ENCODE measurements around the gene TNIP2. TPM values are rescaled to one million over a fixed set of nuclear protein-coding genes. Genes with fewer than 3 reads are reported as not detected.

The TNIP2 gene, protein sequence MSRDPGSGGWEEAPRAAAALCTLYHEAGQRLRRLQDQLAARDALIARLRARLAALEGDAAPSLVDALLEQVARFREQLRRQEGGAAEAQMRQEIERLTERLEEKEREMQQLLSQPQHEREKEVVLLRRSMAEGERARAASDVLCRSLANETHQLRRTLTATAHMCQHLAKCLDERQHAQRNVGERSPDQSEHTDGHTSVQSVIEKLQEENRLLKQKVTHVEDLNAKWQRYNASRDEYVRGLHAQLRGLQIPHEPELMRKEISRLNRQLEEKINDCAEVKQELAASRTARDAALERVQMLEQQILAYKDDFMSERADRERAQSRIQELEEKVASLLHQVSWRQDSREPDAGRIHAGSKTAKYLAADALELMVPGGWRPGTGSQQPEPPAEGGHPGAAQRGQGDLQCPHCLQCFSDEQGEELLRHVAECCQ
- 19.8 TPM for total RNA-seq

DNA sequence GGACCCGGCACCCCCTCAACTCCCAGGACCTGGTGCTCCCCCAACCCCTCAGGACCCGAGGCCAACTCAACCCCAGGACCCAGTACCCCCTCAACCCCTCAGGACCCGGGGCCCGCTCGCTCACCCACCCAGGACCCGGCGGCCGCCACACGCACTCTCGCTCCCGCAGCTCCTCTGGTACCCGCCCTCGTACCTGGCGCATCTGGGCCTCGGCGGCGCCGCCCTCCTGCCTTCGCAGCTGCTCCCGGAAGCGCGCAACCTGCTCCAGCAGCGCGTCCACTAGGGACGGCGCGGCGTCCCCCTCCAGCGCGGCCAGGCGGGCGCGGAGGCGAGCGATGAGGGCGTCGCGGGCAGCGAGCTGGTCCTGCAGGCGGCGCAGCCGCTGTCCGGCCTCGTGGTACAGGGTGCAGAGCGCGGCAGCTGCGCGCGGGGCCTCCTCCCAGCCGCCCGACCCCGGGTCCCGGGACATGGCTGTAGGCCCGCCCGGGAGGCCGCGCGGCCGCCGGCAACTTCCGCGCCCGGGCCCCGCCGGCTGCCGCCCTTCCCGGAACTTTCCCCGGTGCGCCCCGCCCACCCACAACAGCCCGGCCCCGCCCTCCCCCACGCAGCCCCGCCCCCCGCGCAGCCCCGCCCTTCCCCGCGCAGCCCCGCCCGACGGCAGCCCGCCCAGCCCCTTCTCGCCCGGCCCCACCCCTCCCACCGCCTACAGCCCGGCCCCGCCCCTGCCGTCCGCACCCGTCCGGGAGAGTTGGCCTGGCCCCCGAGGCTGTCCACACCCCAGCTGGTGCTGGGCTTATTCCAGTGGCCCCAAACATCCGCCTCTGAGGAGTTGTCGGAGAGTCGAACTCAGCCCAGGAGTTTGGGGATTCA lies at the start of gene TNIP2:
TSS of gene TNIP2 (minus strand) at position 516 of the 870 bp plus-strand sequence. CDS start at position 469, 47 bp downstream.

DNA sequence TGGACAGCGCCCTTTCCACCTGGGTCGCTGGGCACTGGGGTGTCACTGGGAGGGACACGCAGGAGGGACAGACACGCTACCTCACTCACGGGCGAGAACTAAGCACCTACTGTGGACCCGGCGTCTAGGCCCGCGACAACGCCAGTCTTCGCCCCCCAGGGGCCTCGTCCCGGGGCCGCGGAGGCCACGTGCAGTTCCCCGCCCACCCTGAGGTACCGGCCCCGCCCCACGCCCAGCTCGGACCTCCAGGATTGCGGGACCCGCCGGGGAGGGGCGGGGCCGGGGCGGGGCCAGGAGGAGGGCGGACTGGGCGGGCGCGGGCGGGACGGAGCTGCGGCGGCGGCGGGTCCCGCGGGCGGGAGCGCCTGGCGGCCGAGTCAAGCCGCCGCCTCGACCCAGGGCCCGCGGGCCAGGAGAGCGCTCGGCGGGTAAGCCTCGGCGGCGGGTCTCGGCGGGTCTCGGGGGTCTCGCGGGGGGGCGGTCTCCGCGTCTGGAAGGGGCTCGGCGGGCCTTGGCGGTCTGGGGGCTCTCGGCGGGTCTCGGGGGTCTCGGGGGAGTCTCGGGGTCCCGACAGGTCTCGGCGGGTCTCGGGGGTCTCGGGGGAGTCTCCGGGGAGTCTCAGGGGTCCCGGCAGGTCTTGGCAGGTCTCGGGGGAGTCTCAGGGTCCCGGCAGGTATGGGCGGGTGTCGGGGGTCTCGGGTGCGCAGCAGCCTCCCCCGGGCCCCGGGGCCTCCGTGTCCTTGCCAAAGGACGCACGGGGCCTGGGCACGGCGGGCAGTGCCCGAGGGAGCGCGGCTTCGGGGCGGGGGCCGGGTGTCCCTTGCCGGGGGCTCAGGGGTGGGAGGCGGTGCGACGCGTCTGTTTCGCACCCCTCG lies 36.8 kb upstream of the TNIP2 start, which contains the start of gene SH3BP2:
TSS of gene SH3BP2 (plus strand) at position 375 of the 875 bp plus-strand sequence. CDS start 27,533 bp downstream, outside the sequence.

Other genes starting within 250 kb of the TNIP2 start
- 45.6 TPM for gene FAM193A, start 219.7 kb downstream of the TNIP2 start, total RNA-seq
- gene SH3BP2, start 36.7 kb upstream of the TNIP2 start, total RNA-seq = 31.3 TPM
- 304 TPM for gene ADD1, start 87.5 kb upstream of the TNIP2 start, total RNA-seq
- gene NOP14, start 207.1 kb upstream of the TNIP2 start, total RNA-seq = 14.1 TPM
- 15.2 TPM for gene GRK4, start 207.2 kb upstream of the TNIP2 start, total RNA-seq